Pancreas (tissue), 10 donors: ENCODE data around the gene TMEM125. TPM values are rescaled to one million over a fixed set of nuclear protein-coding genes. Genes with fewer than 3 reads are reported as not detected.

ENCODE experiments used
- ATAC-seq, 4 donors: fragments of 200-7000 bp; cut with Tn5 transposase; one replicate each; pipeline versions ENCODE4 v1.8.0 to v1.9.1; 2020; ENCODE audit warnings: mild to moderate bottlenecking in 4 of 4, moderate library complexity in 4 of 4
- DNase-seq, 6 donors: peaks; one replicate each; pipeline ENCODE4 v3.0.0-alpha.2; 2020
- FAIRE-seq: peaks from 2 replicates; lab custom pipeline; 2012; peaks lifted over from hg19 to GRCh38; lab: Jason Lieb, UNC
- H3K27ac ChIP-seq, 4 donors: fragments of 200-600 bp; sonication (generic); 1 replicate in 3 of 4; 2 replicates in 1 of 4; pipeline versions ENCODE4 v1.5.0 to v1.8.0; 2020
- H3K27me3 ChIP-seq, 4 donors: fragments of 200-600 bp; one replicate each; pipeline ENCODE4 v1.8.0; 2021
- H3K36me3 ChIP-seq, 3 donors: fragments of 200-600 bp; sonication (generic) in 1 of 3; one replicate each; pipeline versions ENCODE4 v1.5.0 to v1.8.0; 2020 to 2021
- H3K4me1 ChIP-seq, 3 donors: fragments of 200-600 bp; one replicate each; pipeline ENCODE4 v1.8.0; 2021
- H3K4me3 ChIP-seq, 4 donors: fragments of 200-600 bp; sonication (generic) in 2 of 4; one replicate each; pipeline versions ENCODE4 v1.5.0 to v1.8.0; 2020 to 2021
- H3K9me3 ChIP-seq, 4 donors: fragments of 200-600 bp; one replicate each; pipeline ENCODE4 v1.8.0; 2021
- WGBS, 2 donors: extraction: QIAGEN DNeasy Blood & Tissue Kit; methylation state at CpG; one replicate each; pipeline ENCODE4 v1.1.7; 2013; 5-methylcytosine and 5-hydroxymethylcytosine counted together
- intact Hi-C, 3 donors: fragments of 100-400 bp; cut with DNase I; formaldehyde crosslinking; loops; one replicate each; pipeline versions ENCODE4 v1.11.1 to v1.14.2; 2022
- polyA plus RNA-seq, 2 donors: library from polyadenylated mRNA; stranded (reverse); fragments of 200-250 nt; gene quantifications; one replicate each; pipeline ENCODE4 v1.2.3, GENCODE V29; 2013
- total RNA-seq, 6 donors: library from RNA; stranded (reverse); fragmentation: NEBNext Ultra II Directional in 4 of 6; extraction: Animal tissue kit (Norgen Biotek cat#: 25700) in 4 of 6; gene quantifications; one replicate each; pipeline versions ENCODE4 v1.2.1 to v1.2.4, GENCODE V29; 2021 to 2023
- TF ChIP-seq, protein P1 (sequence below), 4 donors: fragments of 200-600 bp; sonication (generic) in 3 of 4; IDR thresholded peaks; one replicate each; pipeline versions ENCODE4 v1.5.0 to v1.8.0; 2021; ENCODE audit warnings: antibody characterized with exemption in 4 of 4
- donor health status: healthy with polysubstance abuse.
- donor health status: DM: no; HTN: no; CAD: no; lungs with moderate emphysema.
- donor health status: DM: no; HTN: no; CAD: no.
- donor health status: control.
- donor health status: control.
- donor health status: Bipolar disorder and iron deficiency.
- donor health status: DM: yes; HTN: yes; CAD: no.
- donor health status: DM: no; HTN: no; CAD: no.
- donor health status: DM: no; HTN: no; CAD: no.
- donor health status: DM: yes; HTN: yes; CAD: no.

The TMEM125 gene
- total and polyA plus RNA-seq, 8 donors, result 27.5 to 75.0 (median 44.4) TPM

DNA sequence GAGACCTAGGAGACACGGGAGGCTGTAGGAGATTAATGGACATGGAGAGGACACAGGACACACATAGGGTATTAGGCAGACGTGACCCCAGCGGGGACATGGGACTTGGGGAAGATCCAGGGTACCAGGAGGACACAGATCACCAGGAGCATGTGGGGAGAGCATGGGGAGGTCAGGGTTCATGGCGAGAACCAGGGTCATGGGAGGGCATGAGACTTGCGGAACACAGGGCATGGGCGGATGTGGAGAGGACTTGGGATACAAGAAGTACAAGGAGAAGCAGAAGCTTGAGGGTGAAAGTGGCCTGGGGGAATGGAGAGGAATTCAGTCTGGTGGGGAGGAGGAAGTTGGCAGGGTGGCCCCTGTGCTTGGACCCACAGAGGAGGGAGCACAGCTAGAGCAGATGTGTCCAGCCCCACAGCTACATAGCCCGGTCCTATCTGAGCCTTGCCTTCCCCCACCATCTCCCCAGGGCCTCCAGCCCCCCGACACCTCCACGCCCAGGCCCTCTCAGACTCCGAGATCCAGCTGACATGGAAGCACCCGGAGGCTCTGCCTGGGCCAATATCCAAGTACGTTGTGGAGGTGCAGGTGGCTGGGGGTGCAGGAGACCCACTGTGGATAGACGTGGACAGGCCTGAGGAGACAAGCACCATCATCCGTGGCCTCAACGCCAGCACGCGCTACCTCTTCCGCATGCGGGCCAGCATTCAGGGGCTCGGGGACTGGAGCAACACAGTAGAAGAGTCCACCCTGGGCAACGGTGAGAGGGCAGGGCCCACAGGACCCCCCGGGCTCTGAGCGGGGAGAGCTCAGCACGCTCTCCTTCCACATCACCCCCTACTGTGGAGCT, 43.1 kb downstream of the TMEM125 start:
- Histone ChIP-seq H3K36me3 (no peaks in the 10 kb centered on the region), H3K27ac (no peak overlapping the region), H3K9me3 (no peaks in the 10 kb centered on the region), H3K4me1 (no peaks in the 10 kb centered on the region), H3K27me3 (no peaks in the 10 kb centered on the region), H3K4me3 (no peak overlapping the region)
- no peak for FAIRE-seq
- DNase-seq, result no peak
- TF ChIP-seq, protein P1, sequence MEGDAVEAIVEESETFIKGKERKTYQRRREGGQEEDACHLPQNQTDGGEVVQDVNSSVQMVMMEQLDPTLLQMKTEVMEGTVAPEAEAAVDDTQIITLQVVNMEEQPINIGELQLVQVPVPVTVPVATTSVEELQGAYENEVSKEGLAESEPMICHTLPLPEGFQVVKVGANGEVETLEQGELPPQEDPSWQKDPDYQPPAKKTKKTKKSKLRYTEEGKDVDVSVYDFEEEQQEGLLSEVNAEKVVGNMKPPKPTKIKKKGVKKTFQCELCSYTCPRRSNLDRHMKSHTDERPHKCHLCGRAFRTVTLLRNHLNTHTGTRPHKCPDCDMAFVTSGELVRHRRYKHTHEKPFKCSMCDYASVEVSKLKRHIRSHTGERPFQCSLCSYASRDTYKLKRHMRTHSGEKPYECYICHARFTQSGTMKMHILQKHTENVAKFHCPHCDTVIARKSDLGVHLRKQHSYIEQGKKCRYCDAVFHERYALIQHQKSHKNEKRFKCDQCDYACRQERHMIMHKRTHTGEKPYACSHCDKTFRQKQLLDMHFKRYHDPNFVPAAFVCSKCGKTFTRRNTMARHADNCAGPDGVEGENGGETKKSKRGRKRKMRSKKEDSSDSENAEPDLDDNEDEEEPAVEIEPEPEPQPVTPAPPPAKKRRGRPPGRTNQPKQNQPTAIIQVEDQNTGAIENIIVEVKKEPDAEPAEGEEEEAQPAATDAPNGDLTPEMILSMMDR (IDR thresholded peaks at IDR 0.05), result no peak
- intact Hi-C loops, result no loop called here
- WGBS, 2 donors, result 89 to 93% methylated on average over 24 of the region's 24 CpGs
- ATAC-seq, result no peak

DNA sequence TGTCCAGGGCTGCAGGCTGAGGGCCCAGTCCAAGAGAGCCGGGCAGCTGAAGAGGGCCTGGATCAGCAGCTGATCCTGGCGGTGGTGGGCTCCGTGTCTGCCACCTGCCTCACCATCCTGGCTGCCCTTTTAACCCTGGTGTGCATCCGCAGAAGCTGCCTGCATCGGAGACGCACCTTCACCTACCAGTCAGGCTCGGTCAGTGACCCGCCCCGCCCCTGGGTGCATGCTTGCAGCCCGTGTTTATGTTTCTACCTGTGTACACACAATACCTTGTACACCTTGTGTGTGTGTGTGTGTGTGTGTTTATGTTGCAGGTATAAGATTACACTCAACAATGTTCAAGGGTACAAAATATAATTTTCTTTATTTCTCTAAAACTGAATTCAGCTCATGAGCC, 44.0 kb downstream of the TMEM125 start:
- TF ChIP-seq, protein P1 (IDR thresholded peaks at IDR 0.05), result no peak
- no peaks in the 10 kb centered on the region for H3K9me3 ChIP-seq
- 89 to 93% methylated on average over 10 of the region's 10 CpGs for WGBS, 2 donors
- ATAC-seq (no peak), FAIRE-seq (no peak), DNase-seq (no peak)
- intact Hi-C loops, result no loop called here
- no peaks in the 10 kb centered on the region for H3K36me3 ChIP-seq
- H3K4me1 ChIP-seq, result no peaks in the 10 kb centered on the region
- H3K4me3 ChIP-seq, result no peak overlapping the region
- no peak overlapping the region for H3K27ac ChIP-seq
- no peaks in the 10 kb centered on the region for H3K27me3 ChIP-seq

DNA sequence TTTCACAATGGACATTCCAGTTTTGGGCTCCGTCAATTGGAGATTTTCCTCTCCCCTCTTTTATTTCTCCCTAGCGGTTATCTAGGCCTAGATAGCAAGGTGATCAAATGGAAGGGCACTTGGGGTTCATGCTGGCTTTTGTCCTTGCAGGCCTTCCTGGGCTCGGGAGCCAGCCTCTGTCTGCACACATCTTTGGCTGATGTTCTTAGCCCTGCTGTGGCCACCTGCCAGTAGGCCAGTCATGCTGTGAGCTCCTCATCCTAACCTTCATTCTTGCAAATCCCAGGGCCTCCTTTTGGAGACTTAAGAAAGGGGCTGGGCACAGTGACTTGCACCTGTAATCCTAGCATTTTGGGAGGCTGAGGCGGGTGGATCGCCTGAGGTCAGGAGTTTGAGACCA, 44.5 kb downstream of the TMEM125 start:
- Histone ChIP-seq H3K4me1 (no peaks in the 10 kb centered on the region), H3K4me3 (no peak overlapping the region), H3K27ac (no peak overlapping the region), H3K27me3 (no peaks in the 10 kb centered on the region), H3K9me3 (no peaks in the 10 kb centered on the region), H3K36me3 (no peaks in the 10 kb centered on the region)
- intact Hi-C loops, result no loop called here
- TF ChIP-seq, protein P1 (IDR thresholded peaks at IDR 0.05), result no peak
- DNase-seq (no peak), ATAC-seq (no peak), FAIRE-seq (no peak)
- 94 to 97% methylated on average over 5 of the region's 5 CpGs for WGBS, 2 donors

DNA sequence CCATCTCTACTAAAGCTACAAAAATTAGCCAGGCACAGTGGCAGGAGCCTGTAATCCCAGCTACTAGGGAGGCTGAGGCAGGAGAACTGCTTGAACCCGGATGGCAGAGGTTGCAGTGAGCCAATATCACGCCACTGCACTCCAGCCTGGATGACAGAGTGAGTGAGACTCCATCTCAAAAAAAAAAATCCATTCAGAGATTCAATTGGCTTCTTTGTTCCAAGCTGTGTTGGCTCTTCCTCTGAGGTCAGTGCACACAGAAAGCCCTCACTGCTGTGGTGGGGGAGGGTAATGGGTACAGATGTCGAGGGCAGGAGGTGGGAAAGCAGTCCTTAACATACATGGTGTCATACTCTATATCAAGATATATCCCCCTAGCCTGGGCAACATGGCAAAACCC, 45.7 kb downstream of the TMEM125 start:
- intact Hi-C loops, result no loop called here
- DNase-seq (peak in 1 of 6 donors; percentile 4), FAIRE-seq (no peak), ATAC-seq (no peak)
- H3K4me3 ChIP-seq, result no peak overlapping the region
- H3K36me3 ChIP-seq, result no peaks in the 10 kb centered on the region
- H3K4me1 ChIP-seq, result no peaks in the 10 kb centered on the region
- TF ChIP-seq, protein P1 (IDR thresholded peaks at IDR 0.05), result no peak
- WGBS, 2 donors, result 69 to 85% methylated on average over 3 of the region's 3 CpGs
- no peaks in the 10 kb centered on the region for H3K9me3 ChIP-seq
- H3K27me3 ChIP-seq, result no peaks in the 10 kb centered on the region
- H3K27ac ChIP-seq, result no peak overlapping the region
